Breast epithelium (tissue), 4 donors: ENCODE data around the gene GSX1. TPM values are rescaled to one million over a fixed set of nuclear protein-coding genes. Genes with fewer than 3 reads are reported as not detected.

Source experiments
- DNase-seq, 2 donors: peaks; one replicate each; pipeline ENCODE4 v3.0.0-alpha.2; 2019; ENCODE audit warnings: low spot score in 2 of 2
- H3K27ac ChIP-seq, 2 donors: fragments of 200-600 bp; sonication (generic) in 1 of 2; one replicate each; pipeline ENCODE4 v1.5.1; 2016 to 2019; ENCODE audit warnings: mild to moderate bottlenecking in 1 of 2
- H3K27me3 ChIP-seq, 2 donors: fragments of 200-600 bp; sonication (generic) in 1 of 2; one replicate each; pipeline versions ENCODE4 v1.5.1 to v1.6.0; 2017 to 2019; ENCODE audit warnings: control low read depth in 1 of 2, mild to moderate bottlenecking in 1 of 2
- H3K36me3 ChIP-seq: fragments of 200-600 bp; one replicate; pipeline ENCODE4 v1.5.1; 2019
- H3K4me1 ChIP-seq, 2 donors: fragments of 200-600 bp; sonication (generic); one replicate each; pipeline ENCODE4 v1.5.1; 2016 to 2019; ENCODE audit warnings: control low read depth in 1 of 2
- H3K4me3 ChIP-seq, 3 donors: fragments of 200-600 bp; sonication (generic); 1 replicate in 2 of 3; 2 replicates in 1 of 3; pipeline ENCODE4 v1.5.1; 2016 to 2019; ENCODE audit warnings: mild to moderate bottlenecking in 3 of 3, moderate library complexity in 2 of 3
- H3K9me3 ChIP-seq, 2 donors: fragments of 200-600 bp; sonication (generic) in 1 of 2; one replicate each; pipeline ENCODE4 v1.5.1; 2016 to 2019; ENCODE audit warnings: control low read depth in 1 of 2
- CTCF ChIP-seq, 3 donors: fragments of 450-650 bp; IDR thresholded peaks; one replicate each; pipeline ENCODE4 v1.5.1; 2016 to 2017; ENCODE audit warnings: antibody characterized with exemption in 3 of 3, mild to moderate bottlenecking in 3 of 3, moderate library complexity in 3 of 3
- POLR2A ChIP-seq: fragments of 450-650 bp; IDR thresholded peaks from one replicate; pipeline ENCODE4 v1.6.1; 2016; ENCODE audit warnings: antibody characterized with exemption, mild to moderate bottlenecking, moderate library complexity
- POLR2AphosphoS5 ChIP-seq, 3 donors: sonication (generic); formaldehyde crosslinking; IDR thresholded peaks; one replicate each; pipeline ENCODE4 v1.6.1; 2017; ENCODE audit warnings: antibody characterized with exemption in 3 of 3
- intact Hi-C: fragments of 100-400 bp; cut with DNase I; formaldehyde crosslinking; loops from one replicate; pipeline ENCODE4 v1.15.1; 2023; ENCODE audit warnings: low total_unique reads
- total RNA-seq, 3 donors: library from RNA; depleted of rRNA; stranded (reverse); fragments of >200 nt; gene quantifications; one replicate each; pipeline ENCODE4 v1.1.0, GENCODE V29; 2016

GSX1 gene
- total RNA-seq, 3 donors from 2014 or later = not detected

GRCh38 chr13:27796544-27797227 lies 4.4 kb downstream of the GSX1 start:
- no peak for TF ChIP-seq CTCF (IDR thresholded peaks at IDR 0.05)
- TF ChIP-seq POLR2AphosphoS5 (IDR thresholded peaks at IDR 0.05) = no peak
- no peak for TF ChIP-seq POLR2A
- no peaks in the 10 kb centered on the region for H3K36me3 ChIP-seq
- no peak overlapping the region for H3K4me3 ChIP-seq
- no peak overlapping the region for H3K27ac ChIP-seq
- peaks cover 0 to 8% of the 10 kb centered on the region in 2 donors for H3K4me1 ChIP-seq
- no peaks in the 10 kb centered on the region for H3K9me3 ChIP-seq
- intact Hi-C loops = no loop called here
- DNase-seq = no peak
- peaks cover 19 to 97% of the 10 kb centered on the region in 2 donors for H3K27me3 ChIP-seq

- Histone ChIP-seq H3K36me3 (no peaks in the 10 kb centered on the region), H3K4me3 (no peak overlapping the region), H3K4me1 (peaks cover 0 to 8% of the 10 kb centered on the region in 2 donors), H3K27ac (no peak overlapping the region), H3K9me3 (no peaks in the 10 kb centered on the region), H3K27me3 (peaks cover 16 to 97% of the 10 kb centered on the region in 2 donors)
- TF ChIP-seq POLR2A (no peak), CTCF (IDR thresholded peaks at IDR 0.05) (no peak), POLR2AphosphoS5 (IDR thresholded peaks at IDR 0.05) (no peak)
- intact Hi-C loops = no loop called here
- no peak for DNase-seq
Measured at GRCh38 chr13:27797228-27797624, 4.9 kb downstream of the GSX1 start.

- Histone ChIP-seq H3K4me3 (no peak overlapping the region), H3K27ac (no peak overlapping the region), H3K4me1 (no peaks in the 10 kb centered on the region), H3K36me3 (no peaks in the 10 kb centered on the region), H3K9me3 (no peaks in the 10 kb centered on the region), H3K27me3 (peaks cover 0 to 67% of the 10 kb centered on the region in 2 donors)
- intact Hi-C loops = no loop called here
- TF ChIP-seq POLR2AphosphoS5 (IDR thresholded peaks at IDR 0.05) = no peak
- no peak for TF ChIP-seq POLR2A
- no peak for TF ChIP-seq CTCF (IDR thresholded peaks at IDR 0.05)
- no peak for DNase-seq
Measured at GRCh38 chr13:27806744-27807387, 14.6 kb downstream of the GSX1 start.

- intact Hi-C loops = no loop called here
- TF ChIP-seq CTCF (IDR thresholded peaks at IDR 0.05) = no peak
- no peak for TF ChIP-seq POLR2AphosphoS5 (IDR thresholded peaks at IDR 0.05)
- no peak for TF ChIP-seq POLR2A
Measured at GRCh38 chr13:27808851-27809550, 16.7 kb downstream of the GSX1 start.

GRCh38 chr13:27810009-27810408 lies 17.7 kb downstream of the GSX1 start:
- intact Hi-C loops = no loop called here
- Histone ChIP-seq H3K36me3 (no peaks in the 10 kb centered on the region), H3K4me1 (no peaks in the 10 kb centered on the region), H3K4me3 (no peak overlapping the region), H3K27me3 (peaks cover 0 to 56% of the 10 kb centered on the region in 2 donors), H3K27ac (no peak overlapping the region), H3K9me3 (no peaks in the 10 kb centered on the region)
- no peak for DNase-seq
- no peak for TF ChIP-seq CTCF (IDR thresholded peaks at IDR 0.05)
- TF ChIP-seq POLR2A = no peak
- TF ChIP-seq POLR2AphosphoS5 (IDR thresholded peaks at IDR 0.05) = no peak

More at GRCh38 chr13:27808851-27809550, 16.7 kb downstream of the GSX1 start:
- Histone ChIP-seq H3K36me3 (no peaks in the 10 kb centered on the region), H3K9me3 (no peaks in the 10 kb centered on the region), H3K27ac (no peak overlapping the region), H3K4me3 (no peak overlapping the region), H3K4me1 (no peaks in the 10 kb centered on the region), H3K27me3 (peaks cover 0 to 58% of the 10 kb centered on the region in 2 donors)
- no peak for DNase-seq
